HTERT RPE-1 (cell line): ENCODE measurements around the gene SERPINI1.

ENCODE experiments used
- in situ Hi-C: fragments of 300-500 bp; cut with MboI; formaldehyde crosslinking; loops from 4 replicates; pipeline ENCODE4 v1.14.3; 2020; ENCODE audit warnings: low sequenced_read_pairs

SERPINI1 gene

GRCh38 chr3:167734498-167735232 lies 856 bp upstream of the SERPINI1 start, which contains the start of gene PDCD10:
PDCD10 (minus strand) TSS chr3:167734892; CDS start chr3:167720157, 14,735 bp downstream.
- in situ Hi-C loops, result no loop called here

GRCh38 chr3:167736264-167736787 lies 805 bp downstream of the SERPINI1 start:
- in situ Hi-C loops, result no loop called here

GRCh38 chr3:167736997-167737396 lies 1.5 kb downstream of the SERPINI1 start:
- in situ Hi-C loops, result no loop called here

GRCh38 chr3:167738037-167738436 lies 2.5 kb downstream of the SERPINI1 start:
- in situ Hi-C loops, result no loop called here

GRCh38 chr3:167739190-167739810 lies 3.8 kb downstream of the SERPINI1 start:
- in situ Hi-C loops, result no loop called here

GRCh38 chr3:167740961-167741587 lies 5.6 kb downstream of the SERPINI1 start:
- in situ Hi-C loops, result no loop called here

GRCh38 chr3:167742338-167742737 lies 6.8 kb downstream of the SERPINI1 start:
- in situ Hi-C loops, result no loop called here

- in situ Hi-C loops, result no loop called here
Observed at GRCh38 chr3:167743799-167744198, 8.3 kb downstream of the SERPINI1 start.

GRCh38 chr3:167749209-167749608 lies 13.7 kb downstream of the SERPINI1 start:
- in situ Hi-C loops, result no loop called here

GRCh38 chr3:167749728-167750127 lies 14.2 kb downstream of the SERPINI1 start:
- in situ Hi-C loops, result no loop called here

GRCh38 chr3:167750272-167750971 lies 14.9 kb downstream of the SERPINI1 start:
- in situ Hi-C loops, result no loop called here

- in situ Hi-C loops, result no loop called here
Observed at GRCh38 chr3:167754049-167754448, 18.5 kb downstream of the SERPINI1 start.

- in situ Hi-C loops, result no loop called here
Observed at GRCh38 chr3:167761302-167761701, 25.8 kb downstream of the SERPINI1 start.

GRCh38 chr3:167762296-167762695 lies 26.8 kb downstream of the SERPINI1 start:
- in situ Hi-C loops, result no loop called here

GRCh38 chr3:167772992-167773391 lies 37.5 kb downstream of the SERPINI1 start:
- in situ Hi-C loops, result no loop called here

- in situ Hi-C loops, result no loop called here
Observed at GRCh38 chr3:167773584-167773983, 38.1 kb downstream of the SERPINI1 start.

- in situ Hi-C loops, result no loop called here
Observed at GRCh38 chr3:167776066-167776685, 40.7 kb downstream of the SERPINI1 start.

GRCh38 chr3:167777356-167777755 lies 41.8 kb downstream of the SERPINI1 start:
- in situ Hi-C loops, result no loop called here

- in situ Hi-C loops, result no loop called here
Observed at GRCh38 chr3:167780214-167780883, 44.8 kb downstream of the SERPINI1 start.

- in situ Hi-C loops, result no loop called here
Observed at GRCh38 chr3:167783781-167784180, 48.3 kb downstream of the SERPINI1 start.
